Stimulated activated CD8-positive, alpha-beta memory T cell treated with anti-CD3 and anti-CD28 coated beads, Interleukin-4, amount 100 ng/mL, for 24 hours (primary cell): ENCODE measurements around the gene ABCC9.

ENCODE experiments used
- DNase-seq: peaks from one replicate; pipeline ENCODE4 v3.0.0-alpha.2; 2020; ENCODE audit warnings: low read depth

The ABCC9 gene

GRCh38 chr12:21940549-21941505, at the start of gene ABCC9:
Gene ABCC9 (minus strand): TSS chr12:21941426. CDS start chr12:21936674, 4,752 bp downstream.
- no peak for DNase-seq

- DNase-seq = no peak
These were observed 48.7 kb upstream of the ABCC9 start for GRCh38 chr12:21989819-21990412.

- DNase-seq = no peak
These were observed 47.4 kb upstream of the ABCC9 start for GRCh38 chr12:21988619-21989018.

- DNase-seq = no peak
These were observed 46.5 kb upstream of the ABCC9 start for GRCh38 chr12:21987755-21988154.

GRCh38 chr12:21985155-21985554, 43.9 kb upstream of the ABCC9 start:
- no peak for DNase-seq

- no peak for DNase-seq
These were observed 43.1 kb upstream of the ABCC9 start for GRCh38 chr12:21984375-21984774.

- no peak for DNase-seq
These were observed 41.9 kb upstream of the ABCC9 start for GRCh38 chr12:21983095-21983494.

GRCh38 chr12:21980544-21980943, 39.3 kb upstream of the ABCC9 start:
- DNase-seq = no peak

- DNase-seq = no peak
These were observed 34.1 kb upstream of the ABCC9 start for GRCh38 chr12:21975293-21975692.

- DNase-seq = no peak
These were observed 32.0 kb upstream of the ABCC9 start for GRCh38 chr12:21973221-21973620.

GRCh38 chr12:21972055-21972454, 30.8 kb upstream of the ABCC9 start:
- no peak for DNase-seq

GRCh38 chr12:21971344-21971743, 30.1 kb upstream of the ABCC9 start:
- no peak for DNase-seq

- DNase-seq = no peak
These were observed 21.6 kb upstream of the ABCC9 start for GRCh38 chr12:21962821-21963220.

GRCh38 chr12:21962236-21962635, 21.0 kb upstream of the ABCC9 start:
- no peak for DNase-seq

GRCh38 chr12:21950649-21951048, 9.4 kb upstream of the ABCC9 start:
- DNase-seq = no peak

- DNase-seq = no peak
These were observed 7.8 kb upstream of the ABCC9 start for GRCh38 chr12:21949036-21949435.

- DNase-seq = no peak
These were observed 5.8 kb upstream of the ABCC9 start for GRCh38 chr12:21946983-21947382.

GRCh38 chr12:21945002-21945401, 3.8 kb upstream of the ABCC9 start:
- no peak for DNase-seq

- DNase-seq = no peak
These were observed 1.1 kb upstream of the ABCC9 start for GRCh38 chr12:21942377-21942703.

- no peak for DNase-seq
These were observed 515 bp upstream of the ABCC9 start for GRCh38 chr12:21941506-21942376.

GRCh38 chr12:21939435-21939834, 1.8 kb downstream of the ABCC9 start:
- DNase-seq = no peak

- DNase-seq = no peak
These were observed 2.3 kb downstream of the ABCC9 start for GRCh38 chr12:21938879-21939278.

GRCh38 chr12:21934173-21934572, 7.1 kb downstream of the ABCC9 start:
- DNase-seq = no peak
